GM12892 (cell line): Measurements from ENCODE around the gene HINT2.

Experiments
- POLR2A ChIP-seq: IDR thresholded peaks from 2 replicates; pipeline ENCODE4 v1.6.1; 2011; ENCODE audit warnings: low read depth, low read length, control low read depth
- POLR2AphosphoS5 ChIP-seq: IDR thresholded peaks from 2 replicates; pipeline ENCODE4 v1.6.1; 2011; ENCODE audit warnings: low read depth, low read length, control low read depth
- TAF1 ChIP-seq: IDR thresholded peaks from 2 replicates; pipeline ENCODE4 v1.6.1; 2011; ENCODE audit warnings: low read depth, mild to moderate bottlenecking, control low read depth, low read length, borderline replicate concordance

GRCh38 chr9:35834260-35835215 is 19.7 kb upstream of the HINT2 start:
- TF ChIP-seq POLR2A (no peak), POLR2AphosphoS5 (no peak), TAF1 (no peak)
